Activated CD8-positive, alpha-beta memory T cell treated with anti-CD3 and anti-CD28 coated beads, Interleukin-2, amount 50 U/mL, for 4 hours (primary cell): ENCODE measurements around the gene PCDHGB5.
"Not testable (repeated sequence)": the region's sequence is repeated elsewhere in the genome, so short reads cannot be mapped to it uniquely, and the experiment has no call there.

Experiments
- DNase-seq: peaks from one replicate; pipeline ENCODE4 v3.0.0-alpha.2; 2020

PCDHGB5 gene

GRCh38 chr5:141413540-141414069 is 15.9 kb downstream of the PCDHGB5 start:
- no peak for DNase-seq

GRCh38 chr5:141414548-141415274 is 17.0 kb downstream of the PCDHGB5 start:
- DNase-seq, result not testable (repeated sequence)

GRCh38 chr5:141415275-141415618 is 17.5 kb downstream of the PCDHGB5 start:
- not testable (repeated sequence) for DNase-seq

GRCh38 chr5:141417494-141418172 is 19.9 kb downstream of the PCDHGB5 start, which contains the start of gene PCDHGB7:
PCDHGB7 (plus strand) TSS chr5:141417677; CDS start chr5:141417860, 183 bp downstream.
- DNase-seq, result not testable (repeated sequence)

GRCh38 chr5:141419074-141419880 is 21.5 kb downstream of the PCDHGB5 start:
- DNase-seq, result no peak

GRCh38 chr5:141420855-141421488 is 23.2 kb downstream of the PCDHGB5 start, which contains the start of gene PCDHGA11:
PCDHGA11 (plus strand) TSS chr5:141421051; CDS start chr5:141421228, 177 bp downstream.
- DNase-seq, result no peak

- no peak for DNase-seq
These were observed 23.7 kb downstream of the PCDHGB5 start for GRCh38 chr5:141421489-141421855.

GRCh38 chr5:141422742-141423291 is 25.1 kb downstream of the PCDHGB5 start:
- DNase-seq, result no peak

GRCh38 chr5:141427783-141428426 is 30.2 kb downstream of the PCDHGB5 start:
- DNase-seq, result no peak

GRCh38 chr5:141430332-141431113 is 32.8 kb downstream of the PCDHGB5 start, which contains the start of gene PCDHGA12:
PCDHGA12 (plus strand) TSS chr5:141430507; CDS start chr5:141430760, 253 bp downstream.
- DNase-seq, result no peak

- no peak for DNase-seq
These were observed 33.5 kb downstream of the PCDHGB5 start for GRCh38 chr5:141431286-141431685.

GRCh38 chr5:141432308-141432707 is 34.6 kb downstream of the PCDHGB5 start:
- not testable (repeated sequence) for DNase-seq

GRCh38 chr5:141432726-141433125 is 35.0 kb downstream of the PCDHGB5 start:
- DNase-seq, result not testable (repeated sequence)

GRCh38 chr5:141434006-141434405 is 36.3 kb downstream of the PCDHGB5 start:
- no peak for DNase-seq

- DNase-seq, result no peak
These were observed 39.5 kb downstream of the PCDHGB5 start for GRCh38 chr5:141437221-141437620.

- DNase-seq, result no peak
These were observed 41.8 kb downstream of the PCDHGB5 start for GRCh38 chr5:141439411-141440141.

GRCh38 chr5:141440341-141440740 is 42.6 kb downstream of the PCDHGB5 start:
- DNase-seq, result no peak

GRCh38 chr5:141441571-141442170 is 43.9 kb downstream of the PCDHGB5 start:
- DNase-seq, result no peak
